ENCODE results near the gene TMEM119. TPM values are rescaled to one million over a fixed set of nuclear protein-coding genes. Genes with fewer than 3 reads are reported as not detected.
A peak's percentile ranks its signal among the peaks of the same experiment; 100 is the strongest.

TMEM119 gene
- total and polyA plus RNA-seq, 2 of the 8 experiments (the other 6 are each of a cell fraction or from before 2014, with no cell fraction given), result 0.35 to 0.61 TPM

DNA sequence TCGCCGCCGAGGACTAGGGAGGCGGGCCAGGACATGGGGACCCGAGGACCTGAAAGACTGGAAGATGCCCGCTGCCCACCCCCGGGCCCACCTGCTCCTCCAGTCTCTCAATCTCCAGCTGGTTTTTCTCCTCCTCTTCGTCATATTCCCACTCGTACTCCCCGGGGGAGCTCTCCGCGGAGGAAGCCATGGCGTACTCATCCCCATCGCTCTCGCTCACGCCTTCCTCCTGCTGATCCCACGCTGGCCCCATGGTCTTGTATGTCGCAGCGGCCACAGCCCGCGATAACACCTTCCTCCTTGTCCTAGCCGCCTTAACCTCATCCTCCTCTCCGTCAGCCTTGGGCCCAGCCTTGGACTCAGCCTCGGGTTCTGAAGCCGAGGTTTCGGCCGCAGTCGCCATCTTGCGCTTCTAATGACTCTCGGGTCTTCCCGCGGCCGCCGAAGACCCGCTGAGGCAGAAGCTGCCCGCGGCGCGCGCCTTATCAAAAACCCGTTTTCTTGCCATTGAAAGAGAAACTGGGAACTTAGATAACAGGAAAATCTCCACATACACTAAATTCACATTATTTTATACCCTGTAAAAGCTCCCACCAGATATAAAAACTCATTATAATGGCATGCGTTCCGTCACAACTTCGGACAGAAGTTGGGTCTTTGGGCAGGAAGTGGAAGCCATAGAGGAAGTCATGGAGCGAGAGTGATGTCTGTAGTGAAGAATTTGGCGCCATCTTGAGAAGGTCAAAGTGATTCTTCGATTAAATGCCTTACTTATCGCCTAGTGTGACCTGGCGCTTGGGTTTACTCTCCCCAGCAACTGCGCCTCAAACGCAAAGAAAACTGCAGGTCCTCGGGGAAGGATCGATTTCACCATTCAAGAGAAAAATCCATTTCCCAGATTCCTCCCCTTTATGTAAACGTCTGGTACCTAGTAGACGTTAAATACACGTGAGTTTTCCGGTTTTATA lies 36.8 kb downstream of the TMEM119 start, which contains the start of gene SART3:
TSS of gene SART3 (minus strand) at position 422 of the 968 bp plus-strand sequence. CDS start at position 403, 19 bp downstream.
- ChIA-PET POLR2A (ENCODE audit: partially characterized antibody) (interaction anchor here (0.5 to 4.3 kb wide), 22 partner anchors 9 to 655 kb away, joined by 3 to 40 read pairs (median 5); partner anchors contain the start of gene FICD), CTCF (ENCODE audit: partially characterized antibody) (interaction anchor here (1.1 to 24.3 kb wide), 5 partner anchors 9 to 571 kb away, joined by 3 to 523 read pairs (median 3); no protein-coding TSS in a partner anchor)
- H4K91ac ChIP-seq (replicated peaks; ENCODE audit: insufficient read length, low read length), result peak within 1 kb of the TSS; percentile 86
- no peaks in the 10 kb centered on the region for H3K9me3 ChIP-seq (ENCODE audit: insufficient read depth in 2 of 2, low read depth in 1 of 2, low read length in 1 of 2)
- H4K20me1 ChIP-seq (replicated peaks in 1 of 2; ENCODE audit: control insufficient read depth in 1 of 2, insufficient read depth in 2 of 2, low read length in 2 of 2), result peaks cover 13 to 20% of the 10 kb centered on the region in 2 experiments
- no peak within 1 kb of the TSS for H3K14ac ChIP-seq (ENCODE audit: insufficient read length)
- no peaks in the 10 kb centered on the region for H3K27me3 ChIP-seq (replicated peaks in 1 of 4; ENCODE audit: control insufficient read depth in 3 of 4, extremely low read depth in 1 of 4, insufficient read depth in 3 of 4, low read length in 3 of 4)
- H4K8ac ChIP-seq (ENCODE audit: extremely low read depth, insufficient read depth, low read length), result peak within 1 kb of the TSS; percentile 99; the same call in 1 of the 2 replicates
- H2AFZ ChIP-seq (ENCODE audit: low read length), result peak within 1 kb of the TSS; percentile 56; the same call in 1 of the 2 replicates
- peak within 1 kb of the TSS; percentile 99 for H2BK12ac ChIP-seq (ENCODE audit: low read depth, low read length)
- H3K56ac ChIP-seq (replicated peaks; ENCODE audit: insufficient read length, low read depth, low read length), result peak within 1 kb of the TSS; percentile 91
- peaks cover 0 to 4% (median 0%) of the 10 kb centered on the region in 4 experiments; a peak in 1 of 7 replicates for H3K4me1 ChIP-seq (replicated peaks in 1 of 4; ENCODE audit: control insufficient read depth in 3 of 4, insufficient read depth in 4 of 4, low read length in 3 of 4)
- H3K36me3 ChIP-seq (ENCODE audit: control insufficient read depth in 2 of 4, insufficient read depth in 4 of 4, low read length in 3 of 4), result peaks cover 16 to 41% (median 18%) of the 10 kb centered on the region in 4 experiments
- FAIRE-seq, result peak; percentile 78
- peak within 1 kb of the TSS; percentile 99; the same call in 1 of the 2 replicates for H2AK5ac ChIP-seq (ENCODE audit: low read depth, low read length)
- WGBS, 2 experiments (ENCODE audit: extremely low coverage in 1 of 2, insufficient coverage in 1 of 2, insufficient read length in 1 of 2, insufficient replicate concordance in 2 of 2, low coverage in 1 of 2, low lambda C conversion rate in 2 of 2, missing lambda C conversion rate in 1 of 2), result 1% methylated on average over 55 of the region's 57 CpGs; no CpG with 5 or more reads in 1 of the 2 experiments
- peaks cover 2% of the 10 kb centered on the region; the same call in 1 of the 2 replicates for H3K79me1 ChIP-seq (ENCODE audit: low read depth, low read length)
- H3K23me2 ChIP-seq (ENCODE audit: low read depth, low read length), result peaks cover 20% of the 10 kb centered on the region
- peak within 1 kb of the TSS; percentile 96 for H4K5ac ChIP-seq (ENCODE audit: insufficient read length, low read depth, low read length)
- H3K4me3 ChIP-seq (ENCODE audit: extremely low read depth in 1 of 4, insufficient read depth in 2 of 4, low read depth in 3 of 4, low read length in 4 of 4), result peak within 1 kb of the TSS; percentile 84 to 100 (median 94)
- H3K9ac ChIP-seq (replicated peaks in 1 of 4; ENCODE audit: extremely low read depth in 1 of 4, low read depth in 3 of 4, low read length in 3 of 4), result peak within 1 kb of the TSS; percentile 92 to 100 (median 100)
- H3K23ac ChIP-seq (ENCODE audit: insufficient read length), result no peak within 1 kb of the TSS
- peak; percentile 34 to 82 for DNase-seq (ENCODE audit: low read depth in 1 of 2, low spot score in 2 of 2)
- H3K79me2 ChIP-seq (ENCODE audit: control insufficient read depth in 1 of 2, insufficient read depth in 2 of 2, low read length in 2 of 2), result peaks cover 42 to 62% of the 10 kb centered on the region in 2 experiments
- H2BK120ac ChIP-seq (replicated peaks; ENCODE audit: low read depth, low read length), result no peak within 1 kb of the TSS
- peak within 1 kb of the TSS; percentile 99 for H3K27ac ChIP-seq (ENCODE audit: low read depth, low read length)
- H3K4me2 ChIP-seq (ENCODE audit: insufficient read depth in 1 of 2, low read depth in 2 of 2, low read length in 2 of 2), result peak within 1 kb of the TSS; percentile 94 to 99
- H3K4ac ChIP-seq (replicated peaks; ENCODE audit: insufficient read length, low read depth, low read length), result peak within 1 kb of the TSS; percentile 46
- peak within 1 kb of the TSS; percentile 93; the same call in 1 of the 2 replicates for H2BK15ac ChIP-seq (ENCODE audit: low read length)
- peak within 1 kb of the TSS; percentile 100 for H2BK5ac ChIP-seq (ENCODE audit: low read depth, low read length)
- no peak within 1 kb of the TSS for H2BK20ac ChIP-seq (ENCODE audit: low read length)
- H3K18ac ChIP-seq (ENCODE audit: extremely low read depth, low read length), result peak within 1 kb of the TSS; percentile 98
- TF ChIP-seq SIN3A (conservative IDR thresholded peaks at IDR 0.05 in 1 of 2, IDR thresholded peaks at IDR 0.05 in 1 of 2; ENCODE audit: low read depth in 1 of 2, low read length in 2 of 2) (peak in 1 of 2 experiments; percentile 68; a peak in 1 of 4 replicates), JUND (IDR thresholded peaks at IDR 0.05; ENCODE audit: low read length) (peak; percentile 68), PHF8 (conservative IDR thresholded peaks at IDR 0.05; ENCODE audit: low read depth, low read length) (peak; percentile 91), BCL11A (IDR thresholded peaks at IDR 0.05; ENCODE audit: low read depth in 2 of 2, low read length in 2 of 2) (no peak), POU5F1 (IDR thresholded peaks at IDR 0.05; ENCODE audit: low read depth, low read length) (no peak), GABPA (IDR thresholded peaks at IDR 0.05; ENCODE audit: borderline replicate concordance, insufficient read depth, low read length) (no peak; the same call in 1 of the 2 replicates)
- TF ChIP-seq, protein P1, sequence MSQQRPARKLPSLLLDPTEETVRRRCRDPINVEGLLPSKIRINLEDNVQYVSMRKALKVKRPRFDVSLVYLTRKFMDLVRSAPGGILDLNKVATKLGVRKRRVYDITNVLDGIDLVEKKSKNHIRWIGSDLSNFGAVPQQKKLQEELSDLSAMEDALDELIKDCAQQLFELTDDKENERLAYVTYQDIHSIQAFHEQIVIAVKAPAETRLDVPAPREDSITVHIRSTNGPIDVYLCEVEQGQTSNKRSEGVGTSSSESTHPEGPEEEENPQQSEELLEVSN (IDR thresholded peaks at IDR 0.05), result no peak
